Activated CD4-positive, alpha-beta T cell treated with anti-CD3 and anti-CD28 coated beads, Interleukin-2, amount 10 ng/mL, durations not matched to agents 7 days and 5 days (primary cell): ENCODE results near the gene MEOX1. TPM values are rescaled to one million over a fixed set of nuclear protein-coding genes. Genes with fewer than 3 reads are reported as not detected.

ENCODE experiments used
- CTCF ChIA-PET: fragments of 350-600 bp; sonication (Branson Sonifier 250); formaldehyde crosslinking; loops from one replicate; lab custom pipeline; 2021; ENCODE audit warnings: antibody characterized with exemption; lab: Charles Lee
- POLR2A ChIA-PET: fragments of 350-600 bp; sonication (Branson Sonifier 250); formaldehyde crosslinking; loops from one replicate; lab custom pipeline; 2021; ENCODE audit warnings: antibody characterized with exemption; lab: Charles Lee
- DNase-seq: peaks from one replicate; pipeline ENCODE4 v3.0.0-alpha.2; 2020
- H3K27ac Mint-ChIP-seq: one replicate; pipeline ENCODE4 v1.8.0; 2021; ENCODE audit warnings: mild to moderate bottlenecking, moderate library complexity, mixed read lengths
- H3K27me3 Mint-ChIP-seq: one replicate; pipeline ENCODE4 v1.8.0; 2021; ENCODE audit warnings: mixed read lengths
- H3K36me3 Mint-ChIP-seq: one replicate; pipeline ENCODE4 v1.8.0; 2021; ENCODE audit warnings: low read depth, mixed read lengths
- H3K4me1 Mint-ChIP-seq: one replicate; pipeline ENCODE4 v1.8.0; 2021; ENCODE audit warnings: mixed read lengths
- H3K4me3 Mint-ChIP-seq: one replicate; pipeline ENCODE4 v1.8.0; 2021; ENCODE audit warnings: mild to moderate bottlenecking, moderate library complexity, mixed read lengths
- H3K9me3 Mint-ChIP-seq: one replicate; pipeline ENCODE4 v1.8.0; 2021; ENCODE audit warnings: mixed read lengths
- total RNA-seq, 2 experiments: library from RNA; stranded (reverse); gene quantifications; one replicate each; pipeline ENCODE4 v1.2.3, GENCODE V29; 2021

Gene MEOX1
- total RNA-seq, 2 experiments from 2014 or later, result 5.1 to 6.6 TPM

GRCh38 chr17:43591779-43592562 lies 69.8 kb downstream of the MEOX1 start:
- no peaks in the 10 kb centered on the region for H3K9me3 Mint-ChIP-seq
- H3K4me3 Mint-ChIP-seq, result no peak overlapping the region
- no peak for DNase-seq
- POLR2A ChIA-PET, result no interaction called here
- no peaks in the 10 kb centered on the region for H3K27me3 Mint-ChIP-seq
- no peaks in the 10 kb centered on the region for H3K4me1 Mint-ChIP-seq
- no peak overlapping the region for H3K27ac Mint-ChIP-seq
- CTCF ChIA-PET, result interaction anchor here (0.5 to 1.0 kb wide), 5 partner anchors 12 to 396 kb away, joined by 3 to 4 read pairs (median 3); no protein-coding TSS in a partner anchor
- H3K36me3 Mint-ChIP-seq, result no peaks in the 10 kb centered on the region

- Mint-ChIP-seq H3K4me3 (no peak overlapping the region), H3K27ac (no peak overlapping the region), H3K4me1 (no peaks in the 10 kb centered on the region), H3K27me3 (no peaks in the 10 kb centered on the region), H3K9me3 (no peaks in the 10 kb centered on the region), H3K36me3 (no peaks in the 10 kb centered on the region)
- DNase-seq, result no peak
- ChIA-PET POLR2A (no interaction called here), CTCF (interaction anchor here (0.6 to 1.0 kb wide), 3 partner anchors 12 to 1255 kb away, joined by 3 to 4 read pairs (median 4); no protein-coding TSS in a partner anchor)
Measured at GRCh38 chr17:43591001-43591400, 70.7 kb downstream of the MEOX1 start.

Other genes starting within 250 kb of the MEOX1 start
- gene DHX8, start 177.9 kb downstream of the MEOX1 start, total RNA-seq, result 10 to 100 TPM; 56.0 to 78.8 TPM
- under 1 TPM in 1 of 2 experiments, not detected in 1; 0.12 TPM for gene ETV4, start 115.6 kb downstream of the MEOX1 start, total RNA-seq
- not detected for gene SOST, start 96.9 kb upstream of the MEOX1 start, total RNA-seq
- gene DUSP3, start 117.1 kb upstream of the MEOX1 start, total RNA-seq, result 1 to 10 TPM; 7.1 to 8.3 TPM
- gene CFAP97D1, start 118.5 kb upstream of the MEOX1 start, total RNA-seq, result not detected
- gene MPP3, start 171.2 kb upstream of the MEOX1 start, total RNA-seq, result not detected
- not detected for gene CD300LG, start 185.3 kb upstream of the MEOX1 start, total RNA-seq
- under 1 TPM; 0.60 to 0.69 TPM for gene MPP2, start 245.6 kb upstream of the MEOX1 start, total RNA-seq